Measurements from ENCODE around the gene HSDL1.

DNA sequence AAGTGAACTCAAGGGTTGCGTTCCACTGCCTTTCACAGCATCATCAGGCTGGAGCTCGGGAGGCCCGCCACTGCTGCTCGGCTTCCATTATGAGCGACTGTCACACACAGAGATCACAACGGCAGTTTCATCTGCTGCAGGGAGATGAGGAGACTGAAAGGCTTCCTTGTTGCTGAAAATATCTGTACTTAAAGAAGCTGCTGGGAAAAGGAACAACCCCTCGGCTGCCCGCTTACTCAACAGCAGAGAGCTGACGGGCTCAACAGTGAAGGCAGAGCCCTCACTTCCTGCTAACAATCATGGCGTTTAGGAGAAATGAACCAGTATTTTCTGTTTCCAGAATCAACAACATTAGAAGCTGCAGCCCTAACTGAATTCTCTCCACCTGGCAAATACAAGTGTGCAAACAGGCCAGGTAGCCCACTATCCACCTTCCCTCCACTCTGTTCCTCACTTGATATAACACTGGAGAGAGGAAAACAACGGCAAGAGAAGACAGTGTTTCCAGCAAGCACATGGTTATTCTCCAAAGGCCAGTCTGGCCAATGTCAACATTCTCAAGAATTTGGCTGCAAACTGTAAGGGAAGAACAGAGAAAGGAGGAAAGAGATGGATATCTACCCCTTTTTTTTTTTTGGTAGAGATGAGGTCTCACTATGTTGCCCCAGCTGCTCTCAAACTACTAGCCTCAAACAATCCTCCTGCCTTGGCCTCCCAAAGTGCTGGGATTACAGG is 62.0 kb downstream of the HSDL1 start:
- TF ChIP-seq POLR2A (IDR thresholded peaks at IDR 0.05; ENCODE audit: borderline replicate concordance, extremely low read depth, insufficient read depth, insufficient read length) (no peak), EZH2 (IDR thresholded peaks at IDR 0.05) (no peak), JUND (IDR thresholded peaks at IDR 0.05) (no peak), POLR2AphosphoS5 (IDR thresholded peaks at IDR 0.05; ENCODE audit: low read depth, low read length) (no peak), YY1 (IDR thresholded peaks at IDR 0.05; ENCODE audit: extremely low read depth, insufficient replicate concordance, low read depth, low read length) (no peak), MAX (IDR thresholded peaks at IDR 0.05) (no peak), CEBPB (IDR thresholded peaks at IDR 0.05; ENCODE audit: low read depth) (no peak), SIN3A (IDR thresholded peaks at IDR 0.05; ENCODE audit: low read depth) (no peak), EZH2phosphoT487 (IDR thresholded peaks at IDR 0.05; ENCODE audit: borderline replicate concordance) (no peak), SP1 (IDR thresholded peaks at IDR 0.05; ENCODE audit: low read depth) (no peak), RAD21 (IDR thresholded peaks at IDR 0.05; ENCODE audit: low read depth) (no peak), ZFX (IDR thresholded peaks at IDR 0.05) (no peak)
- TF ChIP-seq, protein P1, sequence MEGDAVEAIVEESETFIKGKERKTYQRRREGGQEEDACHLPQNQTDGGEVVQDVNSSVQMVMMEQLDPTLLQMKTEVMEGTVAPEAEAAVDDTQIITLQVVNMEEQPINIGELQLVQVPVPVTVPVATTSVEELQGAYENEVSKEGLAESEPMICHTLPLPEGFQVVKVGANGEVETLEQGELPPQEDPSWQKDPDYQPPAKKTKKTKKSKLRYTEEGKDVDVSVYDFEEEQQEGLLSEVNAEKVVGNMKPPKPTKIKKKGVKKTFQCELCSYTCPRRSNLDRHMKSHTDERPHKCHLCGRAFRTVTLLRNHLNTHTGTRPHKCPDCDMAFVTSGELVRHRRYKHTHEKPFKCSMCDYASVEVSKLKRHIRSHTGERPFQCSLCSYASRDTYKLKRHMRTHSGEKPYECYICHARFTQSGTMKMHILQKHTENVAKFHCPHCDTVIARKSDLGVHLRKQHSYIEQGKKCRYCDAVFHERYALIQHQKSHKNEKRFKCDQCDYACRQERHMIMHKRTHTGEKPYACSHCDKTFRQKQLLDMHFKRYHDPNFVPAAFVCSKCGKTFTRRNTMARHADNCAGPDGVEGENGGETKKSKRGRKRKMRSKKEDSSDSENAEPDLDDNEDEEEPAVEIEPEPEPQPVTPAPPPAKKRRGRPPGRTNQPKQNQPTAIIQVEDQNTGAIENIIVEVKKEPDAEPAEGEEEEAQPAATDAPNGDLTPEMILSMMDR (IDR thresholded peaks at IDR 0.05 in 2 of 3, conservative IDR thresholded peaks at IDR 0.05 in 1 of 3; ENCODE audit: borderline replicate concordance in 1 of 3, insufficient read depth in 1 of 3, low read depth in 2 of 3, low read length in 2 of 3) = no peak
- TF ChIP-seq, protein P2, sequence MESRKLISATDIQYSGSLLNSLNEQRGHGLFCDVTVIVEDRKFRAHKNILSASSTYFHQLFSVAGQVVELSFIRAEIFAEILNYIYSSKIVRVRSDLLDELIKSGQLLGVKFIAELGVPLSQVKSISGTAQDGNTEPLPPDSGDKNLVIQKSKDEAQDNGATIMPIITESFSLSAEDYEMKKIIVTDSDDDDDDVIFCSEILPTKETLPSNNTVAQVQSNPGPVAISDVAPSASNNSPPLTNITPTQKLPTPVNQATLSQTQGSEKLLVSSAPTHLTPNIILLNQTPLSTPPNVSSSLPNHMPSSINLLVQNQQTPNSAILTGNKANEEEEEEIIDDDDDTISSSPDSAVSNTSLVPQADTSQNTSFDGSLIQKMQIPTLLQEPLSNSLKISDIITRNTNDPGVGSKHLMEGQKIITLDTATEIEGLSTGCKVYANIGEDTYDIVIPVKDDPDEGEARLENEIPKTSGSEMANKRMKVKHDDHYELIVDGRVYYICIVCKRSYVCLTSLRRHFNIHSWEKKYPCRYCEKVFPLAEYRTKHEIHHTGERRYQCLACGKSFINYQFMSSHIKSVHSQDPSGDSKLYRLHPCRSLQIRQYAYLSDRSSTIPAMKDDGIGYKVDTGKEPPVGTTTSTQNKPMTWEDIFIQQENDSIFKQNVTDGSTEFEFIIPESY (IDR thresholded peaks at IDR 0.05; ENCODE audit: extremely low read depth, insufficient replicate concordance, low read length) = no peak

Measured in HCT116 (cell line).